Measurements from ENCODE around the gene NRG4.
"Not testable (repeated sequence)": the region's sequence is repeated elsewhere in the genome, so short reads cannot be mapped to it uniquely, and the experiment has no call there.

The NRG4 gene

GRCh38 chr15:76011627-76012551 lies at the start of gene NRG4:
TSS of gene NRG4 (minus strand) at chr15:76012424. CDS start at chr15:76011230, 1,194 bp downstream.
- DNase-seq = no peak

GRCh38 chr15:76061700-76062099 lies 49.5 kb upstream of the NRG4 start:
- DNase-seq = no peak

- peak in 1 of 2 experiments; percentile 62 for DNase-seq
Observed at GRCh38 chr15:76060118-76060989, 48.1 kb upstream of the NRG4 start.

- peak; percentile 67 to 77 for DNase-seq
Observed at GRCh38 chr15:76059320-76060117, 47.3 kb upstream of the NRG4 start, which contains the start of gene TMEM266. TSS of gene TMEM266 (plus strand) at chr15:76059985. CDS start at chr15:76134264, 74,279 bp downstream.

GRCh38 chr15:76058714-76059319 lies 46.6 kb upstream of the NRG4 start:
- peak; percentile 67 to 81 for DNase-seq

- DNase-seq = peak; percentile 27 to 60
Observed at GRCh38 chr15:76057332-76058000, 45.2 kb upstream of the NRG4 start.

GRCh38 chr15:76056931-76057330 lies 44.7 kb upstream of the NRG4 start:
- no peak for DNase-seq

- DNase-seq = not testable (repeated sequence)
Observed at GRCh38 chr15:76054201-76054600, 42.0 kb upstream of the NRG4 start.

GRCh38 chr15:76038512-76038911 lies 26.3 kb upstream of the NRG4 start:
- no peak for DNase-seq

GRCh38 chr15:76035593-76035992 lies 23.4 kb upstream of the NRG4 start:
- DNase-seq = no peak

GRCh38 chr15:76034111-76034510 lies 21.9 kb upstream of the NRG4 start:
- no peak for DNase-seq

- no peak for DNase-seq
Observed at GRCh38 chr15:76033438-76033837, 21.2 kb upstream of the NRG4 start.

GRCh38 chr15:76032046-76032445 lies 19.8 kb upstream of the NRG4 start:
- no peak for DNase-seq

- no peak for DNase-seq
Observed at GRCh38 chr15:76024021-76024768, 12.0 kb upstream of the NRG4 start.

- DNase-seq = not testable (repeated sequence)
Observed at GRCh38 chr15:76013470-76013869, 1.2 kb upstream of the NRG4 start.

GRCh38 chr15:76010613-76011012 lies 1.6 kb downstream of the NRG4 start:
- no peak for DNase-seq

- no peak for DNase-seq
Observed at GRCh38 chr15:76006136-76006778, 6.0 kb downstream of the NRG4 start.

- DNase-seq = no peak
Observed at GRCh38 chr15:76003364-76003763, 8.9 kb downstream of the NRG4 start.

GRCh38 chr15:75995611-75996010 lies 16.6 kb downstream of the NRG4 start:
- no peak for DNase-seq

GRCh38 chr15:75994220-75994619 lies 18.0 kb downstream of the NRG4 start:
- no peak for DNase-seq
